ENCODE results near the gene VWA3A. TPM values are rescaled to one million over a fixed set of nuclear protein-coding genes. Genes with fewer than 3 reads are reported as not detected.

VWA3A gene
- total RNA-seq, 1 donor from 2014 or later = not detected

- no peaks in the 10 kb centered on the region for H3K36me3 Mint-ChIP-seq (ENCODE audit: low read depth, unreplicated experiment)
- no peak for FAIRE-seq
- no peak for DNase-seq (ENCODE audit: low read depth)
- peaks cover 7% of the 10 kb centered on the region for H3K79me2 ChIP-seq (ENCODE audit: insufficient read depth, low read length)
- H3K4me1 ChIP-seq (ENCODE audit: insufficient read depth, low read length) = peaks cover 16% of the 10 kb centered on the region
- no peak for TF ChIP-seq EZH2 (IDR thresholded peaks at IDR 0.05; ENCODE audit: insufficient read depth, low read length)
- TF ChIP-seq, protein P1, sequence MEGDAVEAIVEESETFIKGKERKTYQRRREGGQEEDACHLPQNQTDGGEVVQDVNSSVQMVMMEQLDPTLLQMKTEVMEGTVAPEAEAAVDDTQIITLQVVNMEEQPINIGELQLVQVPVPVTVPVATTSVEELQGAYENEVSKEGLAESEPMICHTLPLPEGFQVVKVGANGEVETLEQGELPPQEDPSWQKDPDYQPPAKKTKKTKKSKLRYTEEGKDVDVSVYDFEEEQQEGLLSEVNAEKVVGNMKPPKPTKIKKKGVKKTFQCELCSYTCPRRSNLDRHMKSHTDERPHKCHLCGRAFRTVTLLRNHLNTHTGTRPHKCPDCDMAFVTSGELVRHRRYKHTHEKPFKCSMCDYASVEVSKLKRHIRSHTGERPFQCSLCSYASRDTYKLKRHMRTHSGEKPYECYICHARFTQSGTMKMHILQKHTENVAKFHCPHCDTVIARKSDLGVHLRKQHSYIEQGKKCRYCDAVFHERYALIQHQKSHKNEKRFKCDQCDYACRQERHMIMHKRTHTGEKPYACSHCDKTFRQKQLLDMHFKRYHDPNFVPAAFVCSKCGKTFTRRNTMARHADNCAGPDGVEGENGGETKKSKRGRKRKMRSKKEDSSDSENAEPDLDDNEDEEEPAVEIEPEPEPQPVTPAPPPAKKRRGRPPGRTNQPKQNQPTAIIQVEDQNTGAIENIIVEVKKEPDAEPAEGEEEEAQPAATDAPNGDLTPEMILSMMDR (IDR thresholded peaks at IDR 0.05; ENCODE audit: insufficient read depth, low read depth, low read length) = no peak
- peaks cover 10% of the 10 kb centered on the region for H3K4me1 Mint-ChIP-seq (ENCODE audit: low read depth, unreplicated experiment)
- H3K36me3 ChIP-seq (ENCODE audit: insufficient read depth, low read length) = no peaks in the 10 kb centered on the region
- no peak overlapping the region for H3K4me3 ChIP-seq (ENCODE audit: insufficient read depth, low read depth, low read length)
- no peaks in the 10 kb centered on the region for H3K9me3 Mint-ChIP-seq (ENCODE audit: unreplicated experiment)
- no peak overlapping the region for H3K4me2 ChIP-seq (ENCODE audit: low read length)
- no peaks in the 10 kb centered on the region for H3K9me3 ChIP-seq (ENCODE audit: insufficient read depth, low read depth, low read length)
- H3K9ac ChIP-seq (ENCODE audit: low read length) = no peak overlapping the region
- no peak overlapping the region for H3K27ac Mint-ChIP-seq (ENCODE audit: unreplicated experiment)
- no peaks in the 10 kb centered on the region for H3K27me3 ChIP-seq (ENCODE audit: insufficient read depth, low read length)
- no peaks in the 10 kb centered on the region for H3K27me3 Mint-ChIP-seq (ENCODE audit: low read depth, unreplicated experiment)
- no peak overlapping the region for H3K27ac ChIP-seq (ENCODE audit: low read depth, low read length)
- no peak overlapping the region for H3K4me3 Mint-ChIP-seq (ENCODE audit: unreplicated experiment)
- no peak overlapping the region for H2AFZ ChIP-seq (ENCODE audit: low read depth, low read length)
- H4K20me1 ChIP-seq (ENCODE audit: insufficient read depth, low read length) = peaks cover 2% of the 10 kb centered on the region
Measured at GRCh38 chr16:22202261-22202637, 109.9 kb downstream of the VWA3A start.

GRCh38 chr16:22203091-22203490 is 110.8 kb downstream of the VWA3A start:
- no peaks in the 10 kb centered on the region for H3K27me3 ChIP-seq (ENCODE audit: insufficient read depth, low read length)
- FAIRE-seq = no peak
- Mint-ChIP-seq H3K9me3 (ENCODE audit: unreplicated experiment) (no peaks in the 10 kb centered on the region), H3K4me1 (ENCODE audit: low read depth, unreplicated experiment) (peaks cover 19% of the 10 kb centered on the region), H3K27ac (ENCODE audit: unreplicated experiment) (no peak overlapping the region), H3K36me3 (ENCODE audit: low read depth, unreplicated experiment) (no peaks in the 10 kb centered on the region), H3K4me3 (ENCODE audit: unreplicated experiment) (no peak overlapping the region), H3K27me3 (ENCODE audit: low read depth, unreplicated experiment) (no peaks in the 10 kb centered on the region)
- H3K36me3 ChIP-seq (ENCODE audit: insufficient read depth, low read length) = no peaks in the 10 kb centered on the region
- no peak overlapping the region for H3K9ac ChIP-seq (ENCODE audit: low read length)
- H3K9me3 ChIP-seq (ENCODE audit: insufficient read depth, low read depth, low read length) = no peaks in the 10 kb centered on the region
- no peak overlapping the region for H3K4me2 ChIP-seq (ENCODE audit: low read length)
- H3K79me2 ChIP-seq (ENCODE audit: insufficient read depth, low read length) = peaks cover 16% of the 10 kb centered on the region
- peaks cover 11% of the 10 kb centered on the region for H4K20me1 ChIP-seq (ENCODE audit: insufficient read depth, low read length)
- TF ChIP-seq, protein P1 (IDR thresholded peaks at IDR 0.05; ENCODE audit: insufficient read depth, low read depth, low read length) = no peak
- no peak for TF ChIP-seq EZH2 (IDR thresholded peaks at IDR 0.05; ENCODE audit: insufficient read depth, low read length)
- no peak overlapping the region for H3K4me3 ChIP-seq (ENCODE audit: insufficient read depth, low read depth, low read length)
- H3K4me1 ChIP-seq (ENCODE audit: insufficient read depth, low read length) = peaks cover 22% of the 10 kb centered on the region
- H3K27ac ChIP-seq (ENCODE audit: low read depth, low read length) = no peak overlapping the region
- DNase-seq (ENCODE audit: low read depth) = no peak
- no peak overlapping the region for H2AFZ ChIP-seq (ENCODE audit: low read depth, low read length)

DNA sequence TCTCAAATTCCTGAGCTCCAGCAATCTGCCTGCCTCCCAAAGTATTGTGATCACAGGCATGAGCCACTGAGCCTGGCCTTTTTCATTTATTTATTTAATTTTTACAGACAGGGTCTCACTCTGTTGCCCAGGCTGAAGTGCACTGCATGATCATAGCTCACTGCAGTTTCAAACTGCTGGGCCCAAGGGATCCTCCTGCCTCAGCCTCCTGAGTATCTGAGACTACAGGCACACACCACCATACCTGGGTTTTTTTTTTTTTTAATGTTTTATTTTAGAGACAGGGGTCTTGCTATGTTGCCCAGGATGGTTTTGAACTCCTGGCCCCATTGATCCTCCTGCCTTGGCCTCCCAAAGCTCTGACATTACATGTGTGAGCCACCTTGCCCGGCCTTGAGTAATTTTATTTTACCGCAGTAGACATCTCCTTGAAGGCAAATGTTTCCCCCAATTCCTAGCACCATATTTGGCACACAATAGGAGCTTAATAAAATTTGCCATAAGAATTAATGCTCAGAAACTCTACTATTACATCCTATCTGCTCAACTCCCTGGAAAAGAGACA is 111.8 kb downstream of the VWA3A start:
- H3K36me3 Mint-ChIP-seq (ENCODE audit: low read depth, unreplicated experiment) = no peaks in the 10 kb centered on the region
- TF ChIP-seq EZH2 (IDR thresholded peaks at IDR 0.05; ENCODE audit: insufficient read depth, low read length) = no peak
- TF ChIP-seq, protein P1 (IDR thresholded peaks at IDR 0.05; ENCODE audit: insufficient read depth, low read depth, low read length) = no peak
- no peak overlapping the region for H2AFZ ChIP-seq (ENCODE audit: low read depth, low read length)
- H3K9me3 Mint-ChIP-seq (ENCODE audit: unreplicated experiment) = no peaks in the 10 kb centered on the region
- H3K27me3 ChIP-seq (ENCODE audit: insufficient read depth, low read length) = no peaks in the 10 kb centered on the region
- no peaks in the 10 kb centered on the region for H3K9me3 ChIP-seq (ENCODE audit: insufficient read depth, low read depth, low read length)
- H3K4me1 ChIP-seq (ENCODE audit: insufficient read depth, low read length) = peaks cover 16% of the 10 kb centered on the region
- no peak overlapping the region for H3K27ac ChIP-seq (ENCODE audit: low read depth, low read length)
- H3K4me2 ChIP-seq (ENCODE audit: low read length) = no peak overlapping the region
- H3K27ac Mint-ChIP-seq (ENCODE audit: unreplicated experiment) = no peak overlapping the region
- H3K27me3 Mint-ChIP-seq (ENCODE audit: low read depth, unreplicated experiment) = no peaks in the 10 kb centered on the region
- H3K36me3 ChIP-seq (ENCODE audit: insufficient read depth, low read length) = no peaks in the 10 kb centered on the region
- H4K20me1 ChIP-seq (ENCODE audit: insufficient read depth, low read length) = peaks cover 21% of the 10 kb centered on the region
- H3K4me3 Mint-ChIP-seq (ENCODE audit: unreplicated experiment) = no peak overlapping the region
- no peak for FAIRE-seq
- DNase-seq (ENCODE audit: low read depth) = no peak
- peaks cover 26% of the 10 kb centered on the region for H3K79me2 ChIP-seq (ENCODE audit: insufficient read depth, low read length)
- H3K4me3 ChIP-seq (ENCODE audit: insufficient read depth, low read depth, low read length) = no peak overlapping the region
- no peak overlapping the region for H3K9ac ChIP-seq (ENCODE audit: low read length)
- peaks cover 16% of the 10 kb centered on the region for H3K4me1 Mint-ChIP-seq (ENCODE audit: low read depth, unreplicated experiment)
